NB4 (cell line): ENCODE data around the gene CDK5.

ENCODE experiments used
- DNase-seq: peaks from one replicate; pipeline ENCODE4 v3.0.0; 2010; ENCODE audit warnings: low read depth
- H3K4me3 ChIP-seq: one replicate; pipeline ENCODE4 v1.5.1; 2011; ENCODE audit warnings: mild to moderate bottlenecking, low read depth, low read length, moderate library complexity
- CTCF ChIP-seq: IDR thresholded peaks from one replicate; pipeline ENCODE4 v1.5.1; 2012; ENCODE audit warnings: low read depth, low read length
- MAX ChIP-seq: IDR thresholded peaks from 2 replicates; pipeline ENCODE4 v1.6.1; 2011; ENCODE audit warnings: low read depth, low read length
- MYC ChIP-seq: IDR thresholded peaks from 2 replicates; pipeline ENCODE4 v1.6.1; 2011; ENCODE audit warnings: low read depth, low read length
- POLR2A ChIP-seq: IDR thresholded peaks from 2 replicates; pipeline ENCODE4 v1.6.1; 2011; ENCODE audit warnings: mild to moderate bottlenecking; ENCODE audit not compliant: insufficient read length; ENCODE audit errors: extremely low read depth

CDK5 gene

GRCh38 chr7:151057989-151058780, 488 bp upstream of the CDK5 start:
- H3K4me3 ChIP-seq, result peak overlapping the region; percentile 89
- TF ChIP-seq MAX (peak; percentile 38), POLR2A (no peak), MYC (peak; percentile 57)
- DNase-seq, result peak; percentile 100

- H3K4me3 ChIP-seq, result peak overlapping the region; percentile 89
- TF ChIP-seq MYC, result no peak
- TF ChIP-seq POLR2A, result no peak
- TF ChIP-seq CTCF, result no peak
- DNase-seq, result no peak
These were observed 811 bp downstream of the CDK5 start for GRCh38 chr7:151056666-151057505.

GRCh38 chr7:151056283-151056665, 1.4 kb downstream of the CDK5 start:
- no peak for DNase-seq
- TF ChIP-seq MAX (no peak), POLR2A (no peak), CTCF (no peak), MYC (no peak)
- H3K4me3 ChIP-seq, result no peak overlapping the region

GRCh38 chr7:151053751-151054150, 3.9 kb downstream of the CDK5 start:
- no peak for TF ChIP-seq MAX
- TF ChIP-seq CTCF, result no peak
- TF ChIP-seq MYC, result no peak
- no peak for TF ChIP-seq POLR2A
- H3K4me3 ChIP-seq, result no peak overlapping the region
- no peak for DNase-seq

- no peak overlapping the region for H3K4me3 ChIP-seq
- peak; percentile 80 for DNase-seq
- TF ChIP-seq MYC (no peak), CTCF (no peak), POLR2A (no peak), MAX (no peak)
These were observed 4.6 kb downstream of the CDK5 start for GRCh38 chr7:151053096-151053495.

- no peak for TF ChIP-seq POLR2A
- TF ChIP-seq MYC, result peak; percentile 90
- TF ChIP-seq CTCF, result no peak
- peak; percentile 93 for TF ChIP-seq MAX
- no peak overlapping the region for H3K4me3 ChIP-seq
- peak; percentile 90 for DNase-seq
These were observed 6.6 kb downstream of the CDK5 start for GRCh38 chr7:151051108-151051507.
